Glomerular visceral epithelial cell (primary cell): ENCODE data around the gene LILRB5.
"Not testable (repeated sequence)": the region's sequence is repeated elsewhere in the genome, so short reads cannot be mapped to it uniquely, and the experiment has no call there.

Source experiments
- DNase-seq: peaks from one replicate; pipeline ENCODE4 v3.0.0-alpha.2; 2016; ENCODE audit errors: extremely low spot score

The LILRB5 gene

GRCh38 chr19:54257116-54257480 is at the start of gene LILRB5:
Gene LILRB5, minus strand, starts transcription at chr19:54257273. Its CDS starts 80 bp downstream, at chr19:54257193.
- DNase-seq, result no peak

GRCh38 chr19:54305141-54305540 is 48.1 kb upstream of the LILRB5 start:
- no peak for DNase-seq

- DNase-seq, result no peak
These were observed 45.2 kb upstream of the LILRB5 start for GRCh38 chr19:54302257-54302656.

GRCh38 chr19:54299515-54299914 is 42.4 kb upstream of the LILRB5 start:
- DNase-seq, result no peak

- no peak for DNase-seq
These were observed 42.0 kb upstream of the LILRB5 start for GRCh38 chr19:54299126-54299498.

GRCh38 chr19:54298357-54299125 is 41.5 kb upstream of the LILRB5 start:
- no peak for DNase-seq

- DNase-seq, result no peak
These were observed 40.8 kb upstream of the LILRB5 start for GRCh38 chr19:54297759-54298305.

- DNase-seq, result no peak
These were observed 37.5 kb upstream of the LILRB5 start for GRCh38 chr19:54294539-54294938.

GRCh38 chr19:54289160-54289559 is 32.1 kb upstream of the LILRB5 start:
- DNase-seq, result not testable (repeated sequence)

GRCh38 chr19:54287456-54287855 is 30.4 kb upstream of the LILRB5 start:
- no peak for DNase-seq

- DNase-seq, result not testable (repeated sequence)
These were observed 29.2 kb upstream of the LILRB5 start for GRCh38 chr19:54286283-54286682.

GRCh38 chr19:54285427-54286056 is 28.5 kb upstream of the LILRB5 start:
- DNase-seq, result not testable (repeated sequence)

- DNase-seq, result no peak
These were observed 25.8 kb upstream of the LILRB5 start for GRCh38 chr19:54282686-54283470.

- DNase-seq, result not testable (repeated sequence)
These were observed 24.6 kb upstream of the LILRB5 start for GRCh38 chr19:54281729-54282075.

GRCh38 chr19:54281007-54281728 is 24.1 kb upstream of the LILRB5 start, which contains the start of gene LILRB2:
Gene LILRB2, minus strand, starts transcription at chr19:54281110. Its CDS starts 614 bp downstream, at chr19:54280496.
- DNase-seq, result no peak

- not testable (repeated sequence) for DNase-seq
These were observed 23.4 kb upstream of the LILRB5 start for GRCh38 chr19:54280441-54280840.

GRCh38 chr19:54280025-54280424 is 23.0 kb upstream of the LILRB5 start:
- DNase-seq, result not testable (repeated sequence)

- no peak for DNase-seq
These were observed 22.4 kb upstream of the LILRB5 start for GRCh38 chr19:54279406-54279962.

- DNase-seq, result not testable (repeated sequence)
These were observed 21.6 kb upstream of the LILRB5 start for GRCh38 chr19:54278571-54279195.

- DNase-seq, result not testable (repeated sequence)
These were observed 21.0 kb upstream of the LILRB5 start for GRCh38 chr19:54278056-54278455.
